EH (cell line): ENCODE results near the gene AKNAD1.
A peak's percentile ranks its signal among the peaks of the same experiment; 100 is the strongest.

Experiments used
- DNase-seq: peaks from one replicate; pipeline ENCODE4 v3.0.0-alpha.2; 2015; ENCODE audit warnings: low read depth

The AKNAD1 gene

GRCh38 chr1:108865316-108865910 lies 8.5 kb upstream of the AKNAD1 start:
- no peak for DNase-seq

GRCh38 chr1:108863984-108864383 lies 7.1 kb upstream of the AKNAD1 start:
- no peak for DNase-seq

GRCh38 chr1:108862698-108863477 lies 6.0 kb upstream of the AKNAD1 start:
- no peak for DNase-seq

GRCh38 chr1:108862017-108862610 lies 5.2 kb upstream of the AKNAD1 start:
- DNase-seq = no peak

GRCh38 chr1:108861566-108861965 lies 4.7 kb upstream of the AKNAD1 start:
- no peak for DNase-seq

GRCh38 chr1:108860190-108860907 lies 3.5 kb upstream of the AKNAD1 start:
- DNase-seq = no peak

GRCh38 chr1:108858230-108858950 lies 1.5 kb upstream of the AKNAD1 start:
- DNase-seq = peak; percentile 19

GRCh38 chr1:108854221-108855019 lies 2.5 kb downstream of the AKNAD1 start:
- peak; percentile 49 for DNase-seq

GRCh38 chr1:108852221-108852975 lies 4.5 kb downstream of the AKNAD1 start:
- DNase-seq = no peak

GRCh38 chr1:108851567-108851966 lies 5.3 kb downstream of the AKNAD1 start:
- no peak for DNase-seq

GRCh38 chr1:108850929-108851328 lies 6.0 kb downstream of the AKNAD1 start:
- no peak for DNase-seq

GRCh38 chr1:108848806-108849205 lies 8.1 kb downstream of the AKNAD1 start:
- no peak for DNase-seq

- DNase-seq = no peak
Observed at GRCh38 chr1:108847494-108847893, 9.4 kb downstream of the AKNAD1 start.

- DNase-seq = no peak
Observed at GRCh38 chr1:108845991-108846390, 10.9 kb downstream of the AKNAD1 start.

- no peak for DNase-seq
Observed at GRCh38 chr1:108845446-108845845, 11.4 kb downstream of the AKNAD1 start.

GRCh38 chr1:108843390-108844137 lies 13.3 kb downstream of the AKNAD1 start:
- no peak for DNase-seq

GRCh38 chr1:108842525-108843181 lies 14.2 kb downstream of the AKNAD1 start:
- no peak for DNase-seq

GRCh38 chr1:108841703-108842102 lies 15.2 kb downstream of the AKNAD1 start:
- DNase-seq = no peak

GRCh38 chr1:108832929-108833328 lies 24.0 kb downstream of the AKNAD1 start:
- DNase-seq = no peak
